IPS DF 19.7 (cell line): Measurements from ENCODE around the gene BPNT1.
"Not testable (repeated sequence)": the region's sequence is repeated elsewhere in the genome, so short reads cannot be mapped to it uniquely, and the experiment has no call there.

Experiments used
- DNase-seq: peaks from one replicate; pipeline ENCODE4 v3.0.0-alpha.2; 2013; ENCODE audit warnings: low read depth, low spot score

The BPNT1 gene

GRCh38 chr1:220089650-220090556 is at the start of gene BPNT1:
TSS of gene BPNT1 (minus strand) at chr1:220089788. CDS start at chr1:220079846, 9,942 bp downstream.
- peak; percentile 83 for DNase-seq

- no peak for DNase-seq
These were observed 47.6 kb upstream of the BPNT1 start for GRCh38 chr1:220137019-220137786.

- DNase-seq, result no peak
These were observed 46.2 kb upstream of the BPNT1 start for GRCh38 chr1:220135755-220136154.

GRCh38 chr1:220129479-220130210 is 40.1 kb upstream of the BPNT1 start:
- DNase-seq, result no peak

GRCh38 chr1:220127076-220127475 is 37.5 kb upstream of the BPNT1 start:
- no peak for DNase-seq

- no peak for DNase-seq
These were observed 35.0 kb upstream of the BPNT1 start for GRCh38 chr1:220124542-220124941.

GRCh38 chr1:220123889-220124288 is 34.3 kb upstream of the BPNT1 start:
- DNase-seq, result no peak

- DNase-seq, result no peak
These were observed 33.5 kb upstream of the BPNT1 start for GRCh38 chr1:220123066-220123465.

- no peak for DNase-seq
These were observed 32.4 kb upstream of the BPNT1 start for GRCh38 chr1:220121791-220122530.

GRCh38 chr1:220119043-220119512 is 29.5 kb upstream of the BPNT1 start:
- DNase-seq, result no peak

- no peak for DNase-seq
These were observed 23.6 kb upstream of the BPNT1 start for GRCh38 chr1:220113136-220113695.

GRCh38 chr1:220112600-220112999 is 23.0 kb upstream of the BPNT1 start:
- not testable (repeated sequence) for DNase-seq

- not testable (repeated sequence) for DNase-seq
These were observed 20.9 kb upstream of the BPNT1 start for GRCh38 chr1:220110473-220110872.

- DNase-seq, result no peak
These were observed 10.2 kb upstream of the BPNT1 start for GRCh38 chr1:220099826-220100225.

GRCh38 chr1:220094016-220094911 is 4.7 kb upstream of the BPNT1 start, which contains the start of gene IARS2:
TSS of gene IARS2 (plus strand) at chr1:220094132. CDS start at chr1:220094217, 85 bp downstream.
- peak; percentile 63 for DNase-seq

GRCh38 chr1:220093361-220094015 is 3.9 kb upstream of the BPNT1 start:
- no peak for DNase-seq

GRCh38 chr1:220092694-220093093 is 3.1 kb upstream of the BPNT1 start:
- no peak for DNase-seq

GRCh38 chr1:220086261-220086686 is 3.3 kb downstream of the BPNT1 start:
- not testable (repeated sequence) for DNase-seq

- no peak for DNase-seq
These were observed 5.1 kb downstream of the BPNT1 start for GRCh38 chr1:220084460-220084859.
